ENCODE data around the gene TMEM218. TPM values are rescaled to one million over a fixed set of nuclear protein-coding genes. Genes with fewer than 3 reads are reported as not detected.

The TMEM218 gene
- total RNA-seq, 1 donor from 2014 or later, result 15.8 TPM

DNA sequence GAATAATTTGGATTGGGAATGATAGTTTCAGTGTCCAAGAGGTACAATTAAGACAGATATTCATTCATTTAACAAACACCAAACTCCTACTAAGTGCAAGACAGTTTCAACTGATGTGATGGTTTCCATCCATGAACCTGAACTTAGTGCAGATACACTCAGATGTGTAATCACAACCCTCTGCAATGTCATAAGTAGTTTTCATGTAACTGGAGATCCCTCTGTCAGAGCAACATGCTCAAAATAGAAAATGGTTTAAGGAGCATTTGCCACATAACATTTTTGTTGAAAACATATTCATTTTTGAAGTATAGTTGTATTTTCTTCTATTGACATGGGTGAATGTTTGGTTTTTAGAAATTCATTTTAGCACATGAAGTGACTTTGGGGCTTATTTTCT, 36.6 kb upstream of the TMEM218 start:
- H3K36me3 Mint-ChIP-seq (ENCODE audit: unreplicated experiment), result no peaks in the 10 kb centered on the region
- no peak overlapping the region for H3K27ac Mint-ChIP-seq (ENCODE audit: unreplicated experiment)
- H3K4me1 Mint-ChIP-seq (ENCODE audit: low read depth, unreplicated experiment), result no peaks in the 10 kb centered on the region
- no peak for DNase-seq
- TF ChIP-seq, protein P1, sequence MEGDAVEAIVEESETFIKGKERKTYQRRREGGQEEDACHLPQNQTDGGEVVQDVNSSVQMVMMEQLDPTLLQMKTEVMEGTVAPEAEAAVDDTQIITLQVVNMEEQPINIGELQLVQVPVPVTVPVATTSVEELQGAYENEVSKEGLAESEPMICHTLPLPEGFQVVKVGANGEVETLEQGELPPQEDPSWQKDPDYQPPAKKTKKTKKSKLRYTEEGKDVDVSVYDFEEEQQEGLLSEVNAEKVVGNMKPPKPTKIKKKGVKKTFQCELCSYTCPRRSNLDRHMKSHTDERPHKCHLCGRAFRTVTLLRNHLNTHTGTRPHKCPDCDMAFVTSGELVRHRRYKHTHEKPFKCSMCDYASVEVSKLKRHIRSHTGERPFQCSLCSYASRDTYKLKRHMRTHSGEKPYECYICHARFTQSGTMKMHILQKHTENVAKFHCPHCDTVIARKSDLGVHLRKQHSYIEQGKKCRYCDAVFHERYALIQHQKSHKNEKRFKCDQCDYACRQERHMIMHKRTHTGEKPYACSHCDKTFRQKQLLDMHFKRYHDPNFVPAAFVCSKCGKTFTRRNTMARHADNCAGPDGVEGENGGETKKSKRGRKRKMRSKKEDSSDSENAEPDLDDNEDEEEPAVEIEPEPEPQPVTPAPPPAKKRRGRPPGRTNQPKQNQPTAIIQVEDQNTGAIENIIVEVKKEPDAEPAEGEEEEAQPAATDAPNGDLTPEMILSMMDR (IDR thresholded peaks at IDR 0.05; ENCODE audit: partially characterized antibody, unreplicated experiment), result no peak
- H3K9me3 Mint-ChIP-seq (ENCODE audit: unreplicated experiment), result peaks cover 5% of the 10 kb centered on the region
- peaks cover 4% of the 10 kb centered on the region for H3K27me3 Mint-ChIP-seq (ENCODE audit: unreplicated experiment)
- no peak overlapping the region for H3K4me3 Mint-ChIP-seq (ENCODE audit: unreplicated experiment)

DNA sequence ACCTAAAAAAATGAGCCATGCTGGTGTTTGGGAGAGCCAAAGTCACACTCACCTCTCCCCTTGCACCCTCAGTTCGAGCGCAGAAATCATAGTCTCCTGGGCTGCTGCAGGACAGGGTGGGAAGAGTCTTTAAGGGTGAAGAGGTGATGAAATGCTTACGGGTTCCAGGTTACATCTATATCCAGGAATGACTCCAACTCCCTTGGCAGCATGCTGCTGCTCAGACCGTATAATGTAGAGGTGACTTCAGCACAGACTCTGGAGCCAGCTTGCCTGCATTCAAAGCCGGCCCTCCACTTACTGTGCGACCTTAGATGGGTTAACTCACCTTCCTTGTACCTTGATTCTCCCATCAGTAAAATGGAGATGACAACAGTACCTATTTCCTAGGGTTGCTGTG, 35.9 kb upstream of the TMEM218 start:
- TF ChIP-seq, protein P1 (IDR thresholded peaks at IDR 0.05; ENCODE audit: partially characterized antibody, unreplicated experiment), result no peak
- Mint-ChIP-seq H3K4me1 (ENCODE audit: low read depth, unreplicated experiment) (no peaks in the 10 kb centered on the region), H3K27me3 (ENCODE audit: unreplicated experiment) (peaks cover 5% of the 10 kb centered on the region), H3K9me3 (ENCODE audit: unreplicated experiment) (peaks cover 4% of the 10 kb centered on the region), H3K4me3 (ENCODE audit: unreplicated experiment) (no peak overlapping the region), H3K27ac (ENCODE audit: unreplicated experiment) (no peak overlapping the region), H3K36me3 (ENCODE audit: unreplicated experiment) (no peaks in the 10 kb centered on the region)
- no peak for DNase-seq

- peaks cover 5% of the 10 kb centered on the region for H3K27me3 Mint-ChIP-seq (ENCODE audit: unreplicated experiment)
- peaks cover 4% of the 10 kb centered on the region for H3K9me3 Mint-ChIP-seq (ENCODE audit: unreplicated experiment)
- no peak overlapping the region for H3K27ac Mint-ChIP-seq (ENCODE audit: unreplicated experiment)
- no peak for DNase-seq
- no peaks in the 10 kb centered on the region for H3K36me3 Mint-ChIP-seq (ENCODE audit: unreplicated experiment)
- TF ChIP-seq, protein P1 (IDR thresholded peaks at IDR 0.05; ENCODE audit: partially characterized antibody, unreplicated experiment), result no peak
- H3K4me1 Mint-ChIP-seq (ENCODE audit: low read depth, unreplicated experiment), result peaks cover 4% of the 10 kb centered on the region
- H3K4me3 Mint-ChIP-seq (ENCODE audit: unreplicated experiment), result no peak overlapping the region
Observed at GRCh38 chr11:125146232-125146631, 34.8 kb upstream of the TMEM218 start.

GRCh38 chr11:125141686-125142535, 30.5 kb upstream of the TMEM218 start:
- H3K4me1 Mint-ChIP-seq (ENCODE audit: low read depth, unreplicated experiment), result peaks cover 12% of the 10 kb centered on the region
- DNase-seq, result peak; percentile 85
- no peak overlapping the region for H3K27ac Mint-ChIP-seq (ENCODE audit: unreplicated experiment)
- peaks cover 15% of the 10 kb centered on the region for H3K27me3 Mint-ChIP-seq (ENCODE audit: unreplicated experiment)
- H3K9me3 Mint-ChIP-seq (ENCODE audit: unreplicated experiment), result peaks cover 4% of the 10 kb centered on the region
- TF ChIP-seq, protein P1 (IDR thresholded peaks at IDR 0.05; ENCODE audit: partially characterized antibody, unreplicated experiment), result peak; percentile 100
- no peak overlapping the region for H3K4me3 Mint-ChIP-seq (ENCODE audit: unreplicated experiment)
- no peaks in the 10 kb centered on the region for H3K36me3 Mint-ChIP-seq (ENCODE audit: unreplicated experiment)

- H3K27me3 Mint-ChIP-seq (ENCODE audit: unreplicated experiment), result peaks cover 15% of the 10 kb centered on the region
- peaks cover 4% of the 10 kb centered on the region for H3K9me3 Mint-ChIP-seq (ENCODE audit: unreplicated experiment)
- DNase-seq, result no peak
- no peak overlapping the region for H3K4me3 Mint-ChIP-seq (ENCODE audit: unreplicated experiment)
- no peaks in the 10 kb centered on the region for H3K36me3 Mint-ChIP-seq (ENCODE audit: unreplicated experiment)
- TF ChIP-seq, protein P1 (IDR thresholded peaks at IDR 0.05; ENCODE audit: partially characterized antibody, unreplicated experiment), result no peak
- peaks cover 12% of the 10 kb centered on the region for H3K4me1 Mint-ChIP-seq (ENCODE audit: low read depth, unreplicated experiment)
- H3K27ac Mint-ChIP-seq (ENCODE audit: unreplicated experiment), result no peak overlapping the region
Observed at GRCh38 chr11:125141178-125141577, 29.8 kb upstream of the TMEM218 start.
